Neural progenitor cell (in vitro differentiated cells): Measurements from ENCODE around the gene ZNF486.

Experiments
- EZH2 ChIP-seq: fragments of 200-600 bp; sonication (generic); IDR thresholded peaks from 2 replicates; pipeline ENCODE4 v1.6.1; 2017; ENCODE audit warnings: antibody characterized with exemption, mild to moderate bottlenecking, moderate library complexity
- TF ChIP-seq, protein P1 (sequence below): fragments of 200-600 bp; sonication (generic); IDR thresholded peaks from 2 replicates; pipeline ENCODE4 v1.5.1; 2017; ENCODE audit warnings: antibody characterized with exemption, mild to moderate bottlenecking

DNA sequence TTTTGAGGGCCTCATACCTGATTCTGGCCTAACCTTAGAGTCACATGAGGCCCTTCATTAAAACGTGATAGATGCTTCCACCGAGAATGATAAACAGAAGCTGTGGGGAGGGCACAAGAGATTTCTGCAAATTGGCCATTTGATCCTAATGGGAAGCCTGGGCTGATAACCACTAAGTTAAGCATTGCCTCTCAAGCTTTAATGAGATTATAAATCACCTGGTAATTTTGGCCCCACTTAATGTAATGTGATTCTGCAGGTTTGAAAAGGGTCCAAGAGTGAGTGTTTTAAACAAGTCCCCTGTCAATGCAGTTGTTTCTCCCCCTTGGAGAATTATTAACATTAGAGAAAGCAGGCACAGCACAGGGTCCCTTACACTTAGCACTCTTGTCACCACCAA, 42.0 kb downstream of the ZNF486 start:
- TF ChIP-seq EZH2, result no peak
- TF ChIP-seq, protein P1, sequence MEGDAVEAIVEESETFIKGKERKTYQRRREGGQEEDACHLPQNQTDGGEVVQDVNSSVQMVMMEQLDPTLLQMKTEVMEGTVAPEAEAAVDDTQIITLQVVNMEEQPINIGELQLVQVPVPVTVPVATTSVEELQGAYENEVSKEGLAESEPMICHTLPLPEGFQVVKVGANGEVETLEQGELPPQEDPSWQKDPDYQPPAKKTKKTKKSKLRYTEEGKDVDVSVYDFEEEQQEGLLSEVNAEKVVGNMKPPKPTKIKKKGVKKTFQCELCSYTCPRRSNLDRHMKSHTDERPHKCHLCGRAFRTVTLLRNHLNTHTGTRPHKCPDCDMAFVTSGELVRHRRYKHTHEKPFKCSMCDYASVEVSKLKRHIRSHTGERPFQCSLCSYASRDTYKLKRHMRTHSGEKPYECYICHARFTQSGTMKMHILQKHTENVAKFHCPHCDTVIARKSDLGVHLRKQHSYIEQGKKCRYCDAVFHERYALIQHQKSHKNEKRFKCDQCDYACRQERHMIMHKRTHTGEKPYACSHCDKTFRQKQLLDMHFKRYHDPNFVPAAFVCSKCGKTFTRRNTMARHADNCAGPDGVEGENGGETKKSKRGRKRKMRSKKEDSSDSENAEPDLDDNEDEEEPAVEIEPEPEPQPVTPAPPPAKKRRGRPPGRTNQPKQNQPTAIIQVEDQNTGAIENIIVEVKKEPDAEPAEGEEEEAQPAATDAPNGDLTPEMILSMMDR, result no peak
